Tibial artery (tissue), 4 donors: Measurements from ENCODE around the gene PFN1.

ENCODE experiments used
- DNase-seq, 2 donors: peaks; one replicate each; pipeline ENCODE4 v3.0.0-alpha.2; 2019
- H3K27ac ChIP-seq, 2 donors: fragments of 200-600 bp; sonication (generic) in 1 of 2; 1 replicate in 1 of 2; 2 replicates in 1 of 2; pipeline ENCODE4 v1.5.1; 2018 to 2019; ENCODE audit warnings: mild to moderate bottlenecking in 1 of 2
- H3K27me3 ChIP-seq, 2 donors: fragments of 200-600 bp; sonication (generic) in 1 of 2; one replicate each; pipeline versions ENCODE4 v1.5.1 to v1.6.0; 2016 to 2019
- H3K36me3 ChIP-seq, 3 donors: fragments of 200-600 bp; sonication (generic) in 2 of 3; one replicate each; pipeline ENCODE4 v1.5.1; 2016 to 2019; ENCODE audit warnings: mild to moderate bottlenecking in 2 of 3
- H3K4me1 ChIP-seq, 4 donors: fragments of 200-600 bp; sonication (generic) in 2 of 4; 1 replicate in 3 of 4; 2 replicates in 1 of 4; pipeline ENCODE4 v1.5.1; 2016 to 2019
- H3K4me3 ChIP-seq, 2 donors: fragments of 200-600 bp; sonication (generic) in 1 of 2; 1 replicate in 1 of 2; 2 replicates in 1 of 2; pipeline ENCODE4 v1.5.1; 2018 to 2019; ENCODE audit warnings: mild to moderate bottlenecking in 2 of 2
- H3K9me3 ChIP-seq, 3 donors: fragments of 200-600 bp; sonication (generic) in 1 of 3; one replicate each; pipeline ENCODE4 v1.5.1; 2016 to 2019
- intact Hi-C: fragments of 100-400 bp; cut with DNase I; formaldehyde crosslinking; loops from one replicate; pipeline ENCODE4 v1.15.0; 2023; ENCODE audit warnings: low total_unique reads
- TF ChIP-seq, protein P1 (sequence below), 2 experiments: fragments of 200-600 bp in 1 of 2; fragments of 450-650 bp in 1 of 2; IDR thresholded peaks; one replicate each; pipeline ENCODE4 v1.5.1; 2017 to 2019; ENCODE audit warnings: antibody characterized with exemption in 2 of 2, mild to moderate bottlenecking in 1 of 2, moderate library complexity in 1 of 2

PFN1 gene

DNA sequence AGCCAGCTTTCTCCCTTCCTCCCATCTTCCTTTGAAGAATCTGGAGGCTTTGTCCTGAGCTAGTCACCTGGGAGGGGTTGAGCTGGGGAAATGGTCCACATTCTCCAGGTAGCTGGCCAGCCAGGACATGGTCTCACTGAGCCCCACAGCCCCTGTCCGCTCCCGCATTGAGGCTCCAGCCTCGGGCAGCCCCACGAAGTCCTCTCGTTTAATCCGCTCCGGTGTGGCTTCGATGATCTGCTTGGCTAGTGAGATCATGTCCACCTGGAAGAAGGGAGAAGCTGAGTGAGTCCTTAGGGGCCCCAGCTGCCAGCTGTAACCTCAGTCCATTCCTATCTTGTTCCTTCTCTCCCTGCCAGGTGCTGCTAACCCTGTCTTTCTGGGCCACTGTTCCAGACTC is 21.9 kb upstream of the PFN1 start:
- Histone ChIP-seq H3K4me1 (peaks cover 0 to 35% (median 34%) of the 10 kb centered on the region in 4 donors), H3K36me3 (peaks cover 15 to 54% (median 45%) of the 10 kb centered on the region in 3 donors), H3K4me3 (no peak overlapping the region), H3K27ac (peak overlapping the region; percentile 90 to 92), H3K27me3 (no peaks in the 10 kb centered on the region), H3K9me3 (no peaks in the 10 kb centered on the region)
- DNase-seq = no peak
- intact Hi-C loops = no loop called here
- TF ChIP-seq, protein P1, sequence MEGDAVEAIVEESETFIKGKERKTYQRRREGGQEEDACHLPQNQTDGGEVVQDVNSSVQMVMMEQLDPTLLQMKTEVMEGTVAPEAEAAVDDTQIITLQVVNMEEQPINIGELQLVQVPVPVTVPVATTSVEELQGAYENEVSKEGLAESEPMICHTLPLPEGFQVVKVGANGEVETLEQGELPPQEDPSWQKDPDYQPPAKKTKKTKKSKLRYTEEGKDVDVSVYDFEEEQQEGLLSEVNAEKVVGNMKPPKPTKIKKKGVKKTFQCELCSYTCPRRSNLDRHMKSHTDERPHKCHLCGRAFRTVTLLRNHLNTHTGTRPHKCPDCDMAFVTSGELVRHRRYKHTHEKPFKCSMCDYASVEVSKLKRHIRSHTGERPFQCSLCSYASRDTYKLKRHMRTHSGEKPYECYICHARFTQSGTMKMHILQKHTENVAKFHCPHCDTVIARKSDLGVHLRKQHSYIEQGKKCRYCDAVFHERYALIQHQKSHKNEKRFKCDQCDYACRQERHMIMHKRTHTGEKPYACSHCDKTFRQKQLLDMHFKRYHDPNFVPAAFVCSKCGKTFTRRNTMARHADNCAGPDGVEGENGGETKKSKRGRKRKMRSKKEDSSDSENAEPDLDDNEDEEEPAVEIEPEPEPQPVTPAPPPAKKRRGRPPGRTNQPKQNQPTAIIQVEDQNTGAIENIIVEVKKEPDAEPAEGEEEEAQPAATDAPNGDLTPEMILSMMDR (IDR thresholded peaks at IDR 0.05) = no peak

DNA sequence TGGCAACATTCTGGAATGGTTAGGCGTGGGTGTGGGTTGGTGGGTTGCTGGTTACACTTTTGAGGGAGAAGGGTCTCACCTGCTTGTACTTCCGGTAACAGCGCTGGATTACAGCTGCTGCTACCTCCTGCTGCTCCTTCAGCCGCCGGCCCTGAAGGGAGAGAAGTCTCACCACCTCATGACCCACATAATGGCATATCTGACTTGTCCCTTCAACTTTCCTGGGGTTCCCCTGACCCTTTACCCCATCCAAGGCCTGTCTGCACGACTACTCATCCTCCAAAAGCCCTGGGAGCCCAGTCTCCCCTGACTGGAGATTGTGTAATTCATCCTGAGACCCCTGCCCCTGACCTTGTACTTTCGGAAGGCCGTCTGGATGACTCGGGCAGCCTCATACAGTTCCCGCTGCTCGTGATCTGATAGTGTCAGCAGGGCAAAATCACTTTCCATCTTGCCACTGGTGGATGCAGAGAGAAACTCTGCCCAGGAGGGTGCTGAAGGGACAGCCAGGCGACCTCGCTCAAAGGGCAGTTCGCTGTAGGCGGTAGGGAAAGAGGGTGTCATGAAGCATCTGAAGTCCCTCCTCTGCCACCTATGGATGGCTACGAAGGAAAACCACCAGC is 21.3 kb upstream of the PFN1 start:
- H3K27ac ChIP-seq = peak overlapping the region; percentile 90 to 92
- TF ChIP-seq, protein P1 (IDR thresholded peaks at IDR 0.05) = no peak
- H3K4me3 ChIP-seq = peak overlapping the region in 1 of 2 donors; percentile 66
- H3K4me1 ChIP-seq = peaks cover 0 to 35% (median 34%) of the 10 kb centered on the region in 4 donors
- no peaks in the 10 kb centered on the region for H3K9me3 ChIP-seq
- H3K27me3 ChIP-seq = no peaks in the 10 kb centered on the region
- H3K36me3 ChIP-seq = peaks cover 15 to 50% (median 44%) of the 10 kb centered on the region in 3 donors
- intact Hi-C loops = no loop called here
- no peak for DNase-seq

GRCh38 chr17:4969047-4969550 is 20.8 kb upstream of the PFN1 start:
- TF ChIP-seq, protein P1 (IDR thresholded peaks at IDR 0.05) = no peak
- H3K27me3 ChIP-seq = no peaks in the 10 kb centered on the region
- H3K27ac ChIP-seq = peak overlapping the region; percentile 90 to 92
- no peak for DNase-seq
- peaks cover 0 to 34% (median 32%) of the 10 kb centered on the region in 4 donors for H3K4me1 ChIP-seq
- H3K9me3 ChIP-seq = no peaks in the 10 kb centered on the region
- H3K4me3 ChIP-seq = peak overlapping the region; percentile 66 to 75
- intact Hi-C loops = no loop called here
- H3K36me3 ChIP-seq = peaks cover 15 to 44% (median 38%) of the 10 kb centered on the region in 3 donors

DNA sequence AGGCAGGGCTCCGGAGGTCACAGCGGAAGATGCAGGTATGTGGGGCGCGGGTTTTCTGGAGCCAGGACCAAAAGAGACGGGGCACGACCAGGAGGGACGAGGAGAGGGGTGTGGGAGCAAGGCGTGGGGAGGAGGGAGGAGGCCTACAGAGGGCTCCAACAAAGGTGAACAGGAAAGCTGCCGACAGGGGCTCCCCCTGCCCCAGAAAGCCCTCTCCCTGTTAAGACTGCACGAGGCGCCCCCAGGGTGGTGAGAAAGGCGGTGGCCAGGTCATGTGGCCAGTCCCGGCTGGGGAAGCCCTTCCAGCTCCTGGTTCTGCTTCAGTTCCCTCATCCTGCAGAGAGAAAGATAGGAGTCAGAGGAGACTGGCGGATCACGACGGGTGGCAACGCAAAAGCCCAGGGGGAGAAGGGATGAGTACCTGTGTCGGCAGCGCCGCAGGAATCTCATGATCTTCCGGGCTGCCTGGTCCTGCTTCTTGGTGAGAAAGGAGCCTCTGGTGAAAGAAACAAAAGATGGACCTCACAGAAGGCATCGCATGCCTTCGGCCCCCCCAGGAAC is 20.2 kb upstream of the PFN1 start:
- intact Hi-C loops = no loop called here
- H3K27ac ChIP-seq = peak overlapping the region; percentile 90 to 92
- TF ChIP-seq, protein P1 (IDR thresholded peaks at IDR 0.05) = no peak
- no peaks in the 10 kb centered on the region for H3K9me3 ChIP-seq
- H3K36me3 ChIP-seq = peaks cover 15 to 39% (median 33%) of the 10 kb centered on the region in 3 donors
- DNase-seq = no peak
- H3K27me3 ChIP-seq = no peaks in the 10 kb centered on the region
- peaks cover 0 to 34% (median 32%) of the 10 kb centered on the region in 4 donors for H3K4me1 ChIP-seq
- peak overlapping the region; percentile 66 to 75 for H3K4me3 ChIP-seq

DNA sequence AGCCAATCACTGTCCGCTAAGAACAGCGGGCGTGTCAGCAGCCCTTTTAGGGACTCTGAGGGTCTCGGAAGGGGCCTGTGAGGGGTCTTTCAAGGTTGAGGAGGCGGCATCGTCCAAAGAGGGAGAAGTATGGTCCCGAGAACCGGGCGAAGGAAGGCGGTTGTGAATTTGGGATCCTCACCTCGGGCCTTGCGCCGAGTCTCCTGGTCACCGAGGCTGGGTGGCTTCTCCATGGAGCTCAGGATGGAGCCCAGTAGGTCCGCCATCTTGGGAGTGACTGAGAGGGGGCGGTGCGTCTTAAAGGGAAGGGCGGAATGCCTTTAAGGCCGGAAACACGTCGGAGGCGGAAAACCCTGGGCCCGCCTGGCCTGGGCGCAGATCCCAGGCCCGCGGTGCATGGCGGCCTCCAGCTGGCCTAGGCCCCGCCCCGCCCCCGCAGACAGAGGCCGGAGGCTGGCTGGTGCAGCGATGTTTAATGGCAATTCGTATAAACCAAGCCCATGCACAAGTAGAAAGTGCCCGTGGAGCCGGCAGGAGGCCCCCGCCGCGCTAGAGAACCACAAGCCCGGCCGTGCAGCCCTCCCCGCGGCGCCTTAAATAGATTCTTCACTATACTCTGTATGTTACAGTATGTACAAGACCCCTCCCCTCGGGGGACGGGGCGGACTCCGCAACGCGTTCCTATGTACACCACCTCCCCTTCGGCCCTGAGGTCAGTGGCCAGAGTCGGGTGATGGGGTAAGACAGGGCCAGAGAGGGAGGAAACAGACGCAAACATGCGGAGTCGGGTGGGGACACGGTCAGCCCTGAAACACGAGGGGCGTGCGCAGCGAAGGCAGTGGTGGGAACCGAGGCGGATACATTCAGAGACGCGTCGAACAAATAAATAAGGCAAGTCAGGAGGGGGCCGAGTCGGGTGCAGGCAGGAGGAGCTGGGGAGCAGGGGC is 19.5 kb upstream of the PFN1 start, which contains the start of gene SPAG7:
Gene SPAG7 (minus strand): TSS at position 279 of the 947 bp plus-strand sequence. CDS start 13 bp downstream, at position 266.
- H3K4me1 ChIP-seq = peaks cover 0 to 34% (median 32%) of the 10 kb centered on the region in 4 donors
- intact Hi-C loops = loop anchor here (1.0 to 2.0 kb wide), 2 partner anchors 19 to 29 kb away; partner anchors contain the start of genes INCA1, KIF1C and PFN1
- TF ChIP-seq, protein P1 (IDR thresholded peaks at IDR 0.05) = no peak
- no peaks in the 10 kb centered on the region for H3K9me3 ChIP-seq
- peak within 1 kb of the TSS; percentile 90 to 92 for H3K27ac ChIP-seq
- no peaks in the 10 kb centered on the region for H3K27me3 ChIP-seq
- DNase-seq = peak; percentile 93 to 97
- peak within 1 kb of the TSS; percentile 66 to 75 for H3K4me3 ChIP-seq
- peaks cover 10 to 31% (median 26%) of the 10 kb centered on the region in 3 donors for H3K36me3 ChIP-seq
